CD4-positive, alpha-beta T cell treated with Interleukin-15 for 1 hour (primary cell): ENCODE results near the gene ERBB3.
"Not testable (repeated sequence)": the region's sequence is repeated elsewhere in the genome, so short reads cannot be mapped to it uniquely, and the experiment has no call there.

Experiments
- DNase-seq: peaks from one replicate; pipeline ENCODE4 v3.0.0-alpha.2; 2020

Gene ERBB3

GRCh38 chr12:56116267-56117081 is 36.5 kb downstream of the ERBB3 start, which contains the start of gene RPL41:
RPL41 (plus strand) TSS chr12:56116633.
- DNase-seq, result peak; percentile 91

DNA sequence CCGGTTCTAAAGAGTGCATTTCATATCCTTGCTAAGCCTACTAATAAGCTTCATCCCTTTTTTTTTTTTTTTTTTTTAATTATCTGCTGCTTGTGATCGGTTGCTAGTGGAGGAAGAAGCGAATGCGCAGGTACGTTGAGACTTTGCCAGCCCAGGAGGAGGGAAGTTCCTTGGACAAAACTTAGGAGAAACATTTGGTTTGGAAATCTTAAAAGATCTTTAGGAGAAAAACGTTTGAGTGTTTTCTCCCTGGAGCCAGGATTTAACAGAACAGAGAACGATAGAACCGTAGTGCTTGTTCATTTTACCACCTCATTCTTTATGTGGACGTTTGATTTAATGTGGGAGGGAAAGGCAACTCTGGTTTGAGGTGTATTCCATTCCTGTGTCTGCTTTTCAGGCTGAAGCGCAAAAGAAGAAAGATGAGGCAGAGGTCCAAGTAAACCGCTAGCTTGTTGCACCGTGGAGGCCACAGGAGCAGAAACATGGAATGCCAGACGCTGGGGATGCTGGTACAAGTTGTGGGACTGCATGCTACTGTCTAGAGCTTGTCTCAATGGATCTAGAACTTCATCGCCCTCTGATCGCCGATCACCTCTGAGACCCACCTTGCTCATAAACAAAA is 37.2 kb downstream of the ERBB3 start:
- DNase-seq, result not testable (repeated sequence)

DNA sequence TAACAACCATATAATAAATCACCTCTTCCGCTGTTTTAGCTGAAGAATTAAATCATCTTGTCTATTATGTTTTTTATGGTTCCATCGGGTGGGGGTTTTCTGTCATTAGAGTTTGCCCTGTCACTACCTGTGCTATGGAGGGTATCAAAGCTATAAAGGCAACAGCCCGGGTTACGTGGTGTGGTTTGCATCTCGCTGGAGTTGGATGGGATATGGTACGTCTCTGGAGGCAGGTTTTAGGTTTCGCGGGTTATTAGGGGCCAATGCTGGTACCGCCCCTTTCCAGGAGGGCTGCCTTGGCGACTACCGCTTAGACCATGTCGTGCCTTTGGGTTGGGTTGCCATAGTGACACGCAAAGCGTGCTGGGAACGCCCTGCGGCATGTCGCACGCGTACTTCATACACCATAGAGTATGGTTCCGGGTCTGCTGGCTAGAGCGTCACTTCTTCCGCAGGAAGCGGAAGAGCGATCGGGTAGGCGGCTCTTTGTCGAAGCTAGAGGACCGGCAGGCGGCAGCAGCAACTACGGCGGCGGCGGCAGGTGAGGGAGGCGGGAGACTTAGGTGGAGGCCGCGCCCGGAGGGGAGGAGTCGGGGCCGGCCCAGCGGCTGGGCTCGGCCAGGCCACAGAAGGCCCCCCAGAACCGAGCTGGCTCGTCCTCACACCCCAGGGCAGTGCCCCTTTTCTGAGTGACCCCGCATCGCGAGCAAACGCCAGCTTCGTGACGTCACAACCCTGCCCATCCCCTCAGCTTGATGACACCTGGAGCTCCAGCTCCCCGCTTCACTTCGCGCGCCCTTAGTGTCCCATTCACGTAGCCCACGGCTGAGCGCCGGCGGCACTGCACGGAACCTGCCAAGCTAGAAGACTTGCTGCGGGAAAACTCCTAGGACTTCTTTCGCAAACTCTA is 38.1 kb downstream of the ERBB3 start, which contains the start of gene ZC3H10:
Gene ZC3H10, plus strand, starts transcription at position 489 of the 910 bp plus-strand sequence. CDS start 2,297 bp downstream, outside the sequence.
- peak; percentile 99 for DNase-seq

GRCh38 chr12:56118688-56119357 is 38.9 kb downstream of the ERBB3 start:
- DNase-seq, result no peak

- DNase-seq, result peak; percentile 74
Measured at GRCh38 chr12:56119361-56119796, 39.4 kb downstream of the ERBB3 start.

GRCh38 chr12:56120158-56120846 is 40.3 kb downstream of the ERBB3 start:
- DNase-seq, result no peak

- DNase-seq, result no peak
Measured at GRCh38 chr12:56121204-56121870, 41.4 kb downstream of the ERBB3 start.

DNA sequence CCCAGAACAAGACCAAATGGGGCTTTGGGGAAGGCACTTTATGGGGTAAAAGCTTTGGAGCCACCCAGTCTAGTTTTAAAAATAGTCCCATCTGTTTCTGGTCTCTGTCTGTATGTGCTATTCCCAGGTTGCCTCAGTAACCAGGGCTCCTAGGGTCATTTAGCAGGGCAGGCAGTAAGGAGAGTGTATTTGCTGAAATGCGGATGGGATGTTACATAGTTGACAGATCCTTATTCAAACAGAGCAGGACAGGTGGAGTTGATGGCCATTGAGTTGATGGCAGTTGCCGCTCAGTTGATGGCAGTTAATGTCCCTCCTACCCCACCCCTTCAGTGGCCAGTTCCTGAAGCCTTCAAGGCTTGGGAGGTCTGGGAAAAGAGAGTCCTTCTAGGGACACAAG is 42.7 kb downstream of the ERBB3 start:
- no peak for DNase-seq

GRCh38 chr12:56124133-56124532 is 44.2 kb downstream of the ERBB3 start:
- no peak for DNase-seq

DNA sequence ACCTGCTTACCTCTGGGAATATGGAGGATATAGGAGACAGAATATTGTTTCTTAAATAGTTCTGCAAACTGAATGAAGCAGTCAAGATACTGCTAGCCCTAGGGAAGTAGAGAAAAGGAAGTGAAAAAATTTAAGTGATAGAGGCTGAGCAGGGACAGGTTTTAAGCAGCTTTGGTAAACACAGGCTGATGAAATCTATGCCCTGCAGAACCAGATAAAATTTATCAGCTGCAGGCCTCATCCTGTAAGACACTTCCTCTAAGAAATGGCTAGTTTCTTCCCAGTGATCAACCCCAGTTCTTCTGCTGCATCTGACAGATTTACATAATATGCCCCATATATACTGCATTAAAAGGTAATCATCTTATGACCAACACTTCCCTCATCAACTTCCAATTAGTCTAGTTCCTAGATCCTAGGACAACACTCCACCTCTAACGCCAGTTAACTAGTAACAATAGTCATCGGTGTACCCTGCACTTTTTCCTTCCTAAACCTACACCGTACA is 46.8 kb downstream of the ERBB3 start:
- no peak for DNase-seq

- DNase-seq, result no peak
Measured at GRCh38 chr12:56127485-56127887, 47.5 kb downstream of the ERBB3 start.

DNA sequence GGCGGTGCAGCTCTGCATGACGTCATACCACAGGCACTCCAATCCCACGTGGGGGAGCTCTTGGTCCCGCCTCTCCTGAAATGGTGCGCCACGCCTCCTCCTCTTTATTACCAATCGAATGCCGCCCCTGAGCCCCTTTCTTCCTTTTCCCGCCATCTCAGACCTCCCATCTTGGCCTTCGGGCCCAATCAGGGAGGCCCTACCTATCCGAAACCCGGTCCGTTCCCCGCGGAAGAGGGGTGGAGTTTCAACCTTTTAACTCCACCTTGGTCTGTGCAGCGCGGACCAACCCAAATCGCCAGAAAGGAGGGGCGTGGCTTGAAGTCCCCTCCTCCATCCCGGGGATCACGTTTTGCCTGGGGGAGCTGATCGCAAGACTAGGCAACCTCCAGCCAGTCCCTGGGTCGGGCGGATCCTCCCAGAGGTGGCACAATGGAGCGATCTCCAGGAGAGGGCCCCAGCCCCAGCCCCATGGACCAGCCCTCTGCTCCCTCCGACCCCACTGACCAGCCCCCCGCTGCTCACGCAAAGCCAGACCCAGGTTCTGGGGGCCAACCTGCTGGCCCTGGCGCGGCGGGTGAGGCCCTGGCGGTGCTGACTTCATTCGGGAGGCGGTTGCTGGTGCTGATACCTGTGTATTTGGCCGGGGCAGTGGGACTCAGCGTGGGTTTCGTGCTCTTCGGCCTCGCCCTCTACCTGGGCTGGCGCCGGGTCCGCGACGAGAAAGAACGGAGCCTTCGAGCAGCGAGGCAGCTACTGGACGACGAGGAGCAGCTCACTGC is 48.1 kb downstream of the ERBB3 start, which contains the start of gene ESYT1:
Gene ESYT1, plus strand, starts transcription at position 380 of the 782 bp plus-strand sequence. Its CDS starts 53 bp downstream, at position 433.
- peak; percentile 100 for DNase-seq

GRCh38 chr12:56128670-56129205 is 48.8 kb downstream of the ERBB3 start:
- no peak for DNase-seq

DNA sequence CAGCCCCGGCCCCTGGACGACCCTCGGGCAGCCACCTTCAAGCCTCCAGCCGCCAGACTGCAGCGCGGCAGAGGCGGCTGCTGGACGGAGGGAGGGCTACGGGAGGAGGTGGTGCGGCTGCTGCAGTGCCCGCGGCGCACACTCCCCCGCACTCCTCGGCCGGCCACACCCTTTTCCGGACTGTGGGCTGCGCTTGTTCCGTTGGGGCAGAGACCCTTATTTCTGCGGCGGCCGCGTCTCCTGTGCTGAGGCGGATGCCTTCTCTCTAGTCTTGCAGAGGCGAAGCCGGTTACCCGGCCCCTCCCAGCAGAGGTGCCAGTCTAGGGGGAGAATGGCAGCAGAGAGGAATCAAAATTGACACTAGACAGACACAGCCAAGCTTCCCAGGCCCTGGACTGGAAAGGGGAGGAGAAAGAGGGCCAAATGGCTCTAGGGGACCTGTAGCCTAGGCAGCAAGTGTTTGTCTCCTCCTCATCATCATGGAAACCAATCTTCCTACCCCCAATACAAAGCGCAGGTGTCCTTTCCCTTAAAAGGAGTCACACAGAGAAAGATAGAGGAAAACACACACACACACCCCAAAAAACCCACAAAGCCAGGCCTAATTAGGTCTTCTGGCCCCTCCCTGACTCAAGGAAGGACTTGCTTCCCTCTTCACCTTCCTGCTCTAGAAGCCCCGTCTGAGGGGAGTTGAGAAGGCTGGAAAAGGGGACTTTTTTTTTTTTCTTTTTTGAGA is 49.4 kb downstream of the ERBB3 start:
- peak; percentile 80 for DNase-seq

DNA sequence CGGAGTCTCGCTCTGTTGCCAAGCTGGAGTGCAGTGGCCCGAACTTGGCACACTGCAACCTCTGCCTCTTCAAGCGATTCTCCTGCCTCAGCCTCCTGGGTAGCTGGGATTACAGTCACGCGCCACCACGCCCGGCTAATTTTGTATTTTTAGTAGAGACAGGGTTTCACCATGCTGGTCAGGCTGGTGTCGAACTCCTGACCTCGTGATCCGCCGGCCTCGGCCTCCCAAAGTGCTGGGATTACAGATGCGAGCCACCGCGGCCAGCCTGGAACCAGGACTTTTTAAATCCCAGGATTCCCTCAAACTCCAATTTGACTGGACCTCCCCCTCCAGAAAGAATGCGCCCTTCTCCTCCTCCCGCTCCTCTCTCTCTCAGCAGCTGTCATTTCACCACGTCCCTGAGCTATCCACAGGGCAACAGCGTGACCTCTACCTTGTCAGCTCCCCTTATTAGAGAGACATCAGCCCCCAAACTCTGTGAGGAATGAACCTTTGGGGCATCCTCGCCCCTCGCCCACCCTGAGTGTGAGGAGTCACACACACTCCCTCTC is 50.1 kb downstream of the ERBB3 start:
- DNase-seq, result no peak

GRCh38 chr12:56130876-56131275 is 50.9 kb downstream of the ERBB3 start:
- DNase-seq, result no peak

DNA sequence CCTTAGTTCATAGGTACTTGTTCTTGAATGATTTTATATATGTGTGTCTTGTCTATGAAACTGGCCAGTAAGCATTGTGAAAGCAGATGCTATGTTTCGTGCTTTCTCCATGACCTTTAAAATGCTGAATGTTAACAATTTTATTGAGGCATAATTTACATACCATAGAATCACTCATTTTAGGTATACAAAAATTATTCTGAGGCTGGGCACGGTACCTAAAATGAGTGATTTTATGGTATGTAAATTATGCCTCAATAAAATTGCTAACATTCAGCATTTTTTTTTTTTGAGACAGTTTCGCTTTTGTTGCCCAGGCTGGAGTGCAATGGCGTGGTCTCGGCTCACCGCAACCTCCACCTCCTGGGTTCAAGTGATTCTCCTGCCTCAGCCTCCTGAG is 54.9 kb downstream of the ERBB3 start:
- no peak for DNase-seq

DNA sequence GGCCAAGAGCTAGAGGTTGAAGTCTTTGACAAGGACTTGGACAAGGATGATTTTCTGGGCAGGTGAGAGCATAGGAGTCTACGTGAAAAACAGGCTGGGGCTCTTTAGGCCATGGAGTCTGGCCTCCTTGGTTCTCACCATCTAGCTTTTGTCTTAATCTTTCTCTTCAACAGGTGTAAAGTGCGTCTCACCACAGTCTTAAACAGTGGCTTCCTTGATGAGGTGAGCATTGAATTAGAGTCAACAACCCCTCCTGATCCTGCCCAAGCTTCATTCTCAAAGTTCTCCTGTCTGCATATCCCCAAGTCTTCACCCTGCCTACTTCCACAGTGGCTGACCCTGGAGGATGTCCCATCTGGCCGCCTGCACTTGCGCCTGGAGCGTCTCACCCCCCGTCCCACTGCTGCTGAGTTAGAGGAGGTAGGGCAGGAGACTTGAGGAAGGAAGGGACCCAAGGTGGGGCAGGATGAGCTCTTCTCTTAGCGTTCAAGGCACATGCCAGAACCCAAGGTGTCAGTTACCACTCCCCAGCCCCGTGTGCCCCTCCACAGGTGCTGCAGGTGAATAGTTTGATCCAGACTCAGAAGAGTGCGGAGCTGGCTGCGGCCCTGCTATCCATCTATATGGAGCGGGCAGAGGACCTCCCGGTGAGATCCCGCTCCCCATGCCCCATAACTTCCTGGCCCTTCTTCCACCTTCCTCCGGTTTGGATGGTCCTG is 58.0 kb downstream of the ERBB3 start:
- DNase-seq, result no peak
